K562 (cell line): ENCODE results near the gene B4GALNT3. TPM values are rescaled to one million over a fixed set of nuclear protein-coding genes. Genes with fewer than 3 reads are reported as not detected.

ENCODE experiments used
- HDAC1 ChIP-seq, 2 experiments: fragments of 450-650 bp; IDR thresholded peaks; 2 replicates each; pipeline ENCODE4 v1.6.1; 2016 to 2017; ENCODE audit warnings: inconsistent platforms in 1 of 2, mild to moderate bottlenecking in 1 of 2, moderate library complexity in 1 of 2
- STAG1 ChIP-seq: sonication (generic); formaldehyde crosslinking; IDR thresholded peaks from 2 replicates; pipeline ENCODE4 v1.5.0; 2020; ENCODE audit warnings: missing genetic modification reagents, borderline replicate concordance
- polyA plus RNA-seq, 8 experiments: library from polyadenylated mRNA; depleted of rRNA in 4 of 8; stranded (reverse) in 5 of 8; unstranded in 3 of 8; fragments of >200 nt; fragmentation: Nextera tagmentation in 2 of 8; fragmentation: Illumina TruSeq in 1 of 8; extraction: Ambion mirVana in 2 of 8; extraction: Trizol in 1 of 8; gene quantifications; 2 replicates each; pipeline versions ENCODE4 v1.2.1 to v1.2.3, GENCODE V29; 2011 to 2014; ENCODE audit warnings: inconsistent platforms in 1 of 8, missing spikeins in 1 of 8
- total RNA-seq, 7 experiments: library from RNA; depleted of rRNA in 6 of 7; stranded (reverse); fragments of >200 nt in 6 of 7; fragmentation: Illumina TruSeq in 2 of 7; extraction: Trizol in 2 of 7; gene quantifications; 2 replicates each; pipeline versions ENCODE4 v1.2.1 to v1.2.3, GENCODE V29; 2011 to 2021; ENCODE audit warnings: low replicate concordance in 1 of 7
- TF ChIP-seq, protein P1 (sequence below), 2 experiments: IDR thresholded peaks in 1 of 2; conservative IDR thresholded peaks in 1 of 2; 2 replicates each; pipeline ENCODE4 v1.6.1; 2016; ENCODE audit warnings: low read depth in 2 of 2, mild to moderate bottlenecking in 1 of 2, missing compliant biosample characterization in 1 of 2, missing genetic modification characterization in 1 of 2, moderate library complexity in 1 of 2
- TF ChIP-seq, protein P2 (sequence below): fragments of 450-650 bp; IDR thresholded peaks from 2 replicates; pipeline ENCODE4 v1.6.1; 2016

The B4GALNT3 gene
- total and polyA plus RNA-seq, 9 of the 15 experiments (the other 6 are each of a cell fraction or from before 2014, with no cell fraction given): 0.04 to 0.36 (median 0.10) TPM; not detected in 6

DNA sequence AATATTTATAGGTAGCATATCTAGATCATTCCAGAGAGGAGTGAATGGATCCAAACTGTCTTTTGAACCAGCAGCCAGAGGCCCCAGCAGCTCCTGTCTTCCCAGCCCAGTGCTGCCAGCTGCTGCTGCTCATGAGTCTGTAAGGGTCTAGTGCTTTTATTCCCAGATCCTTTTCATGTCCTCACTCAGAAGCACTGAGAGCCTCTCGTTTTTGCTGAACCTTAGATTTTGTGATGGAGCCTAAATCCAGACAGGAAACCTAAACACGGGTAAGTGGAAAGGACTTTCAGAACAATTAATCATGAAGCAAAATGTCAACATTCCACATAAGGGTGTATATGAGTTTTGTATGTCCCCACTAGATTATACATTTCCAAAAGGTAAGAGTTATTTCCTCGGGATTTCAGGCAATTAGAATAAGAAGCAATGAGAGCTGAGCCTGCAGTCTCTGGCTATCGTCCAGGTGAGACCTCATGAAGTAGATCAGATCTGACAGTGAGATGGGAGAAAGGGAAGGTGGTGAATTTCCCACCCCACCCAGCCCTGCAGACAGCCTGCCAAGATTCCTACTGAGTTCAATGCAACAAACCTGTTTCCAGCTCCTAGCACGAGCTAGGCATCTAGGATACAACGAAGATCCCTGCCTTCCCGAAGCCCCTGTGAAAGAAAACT, 119.1 kb downstream of the B4GALNT3 start (continued):
- TF ChIP-seq, protein P1, sequence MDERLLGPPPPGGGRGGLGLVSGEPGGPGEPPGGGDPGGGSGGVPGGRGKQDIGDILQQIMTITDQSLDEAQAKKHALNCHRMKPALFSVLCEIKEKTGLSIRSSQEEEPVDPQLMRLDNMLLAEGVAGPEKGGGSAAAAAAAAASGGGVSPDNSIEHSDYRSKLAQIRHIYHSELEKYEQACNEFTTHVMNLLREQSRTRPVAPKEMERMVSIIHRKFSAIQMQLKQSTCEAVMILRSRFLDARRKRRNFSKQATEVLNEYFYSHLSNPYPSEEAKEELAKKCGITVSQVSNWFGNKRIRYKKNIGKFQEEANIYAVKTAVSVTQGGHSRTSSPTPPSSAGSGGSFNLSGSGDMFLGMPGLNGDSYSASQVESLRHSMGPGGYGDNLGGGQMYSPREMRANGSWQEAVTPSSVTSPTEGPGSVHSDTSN (CRISPR knock-in tag; IDR thresholded peaks at IDR 0.05; ENCODE audit: low read depth): no peak
- TF ChIP-seq, protein P1 (tag; conservative IDR thresholded peaks at IDR 0.05; ENCODE audit: low read depth): peak; percentile 66
- no peak for TF ChIP-seq HDAC1 (IDR thresholded peaks at IDR 0.05)
- TF ChIP-seq STAG1 (CRISPR knock-in tag): no peak
- TF ChIP-seq, protein P2, sequence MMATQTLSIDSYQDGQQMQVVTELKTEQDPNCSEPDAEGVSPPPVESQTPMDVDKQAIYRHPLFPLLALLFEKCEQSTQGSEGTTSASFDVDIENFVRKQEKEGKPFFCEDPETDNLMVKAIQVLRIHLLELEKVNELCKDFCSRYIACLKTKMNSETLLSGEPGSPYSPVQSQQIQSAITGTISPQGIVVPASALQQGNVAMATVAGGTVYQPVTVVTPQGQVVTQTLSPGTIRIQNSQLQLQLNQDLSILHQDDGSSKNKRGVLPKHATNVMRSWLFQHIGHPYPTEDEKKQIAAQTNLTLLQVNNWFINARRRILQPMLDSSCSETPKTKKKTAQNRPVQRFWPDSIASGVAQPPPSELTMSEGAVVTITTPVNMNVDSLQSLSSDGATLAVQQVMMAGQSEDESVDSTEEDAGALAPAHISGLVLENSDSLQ: peak; percentile 51
